Measurements from ENCODE around the gene RND3.

Gene RND3

GRCh38 chr2:150449856-150450255, 37.6 kb downstream of the RND3 start:
- in situ Hi-C loops (cut with HindIII; ENCODE audit: low sequenced_read_pairs), result no loop called here
- TF ChIP-seq, protein P1, sequence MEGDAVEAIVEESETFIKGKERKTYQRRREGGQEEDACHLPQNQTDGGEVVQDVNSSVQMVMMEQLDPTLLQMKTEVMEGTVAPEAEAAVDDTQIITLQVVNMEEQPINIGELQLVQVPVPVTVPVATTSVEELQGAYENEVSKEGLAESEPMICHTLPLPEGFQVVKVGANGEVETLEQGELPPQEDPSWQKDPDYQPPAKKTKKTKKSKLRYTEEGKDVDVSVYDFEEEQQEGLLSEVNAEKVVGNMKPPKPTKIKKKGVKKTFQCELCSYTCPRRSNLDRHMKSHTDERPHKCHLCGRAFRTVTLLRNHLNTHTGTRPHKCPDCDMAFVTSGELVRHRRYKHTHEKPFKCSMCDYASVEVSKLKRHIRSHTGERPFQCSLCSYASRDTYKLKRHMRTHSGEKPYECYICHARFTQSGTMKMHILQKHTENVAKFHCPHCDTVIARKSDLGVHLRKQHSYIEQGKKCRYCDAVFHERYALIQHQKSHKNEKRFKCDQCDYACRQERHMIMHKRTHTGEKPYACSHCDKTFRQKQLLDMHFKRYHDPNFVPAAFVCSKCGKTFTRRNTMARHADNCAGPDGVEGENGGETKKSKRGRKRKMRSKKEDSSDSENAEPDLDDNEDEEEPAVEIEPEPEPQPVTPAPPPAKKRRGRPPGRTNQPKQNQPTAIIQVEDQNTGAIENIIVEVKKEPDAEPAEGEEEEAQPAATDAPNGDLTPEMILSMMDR (IDR thresholded peaks at IDR 0.05; ENCODE audit: low read depth, low read length, missing control alignments), result no peak
- H3K4me3 ChIP-seq (ENCODE audit: low read depth, low read length), result no peak overlapping the region
- DNase-seq (ENCODE audit: low read depth), result no peak

DNA sequence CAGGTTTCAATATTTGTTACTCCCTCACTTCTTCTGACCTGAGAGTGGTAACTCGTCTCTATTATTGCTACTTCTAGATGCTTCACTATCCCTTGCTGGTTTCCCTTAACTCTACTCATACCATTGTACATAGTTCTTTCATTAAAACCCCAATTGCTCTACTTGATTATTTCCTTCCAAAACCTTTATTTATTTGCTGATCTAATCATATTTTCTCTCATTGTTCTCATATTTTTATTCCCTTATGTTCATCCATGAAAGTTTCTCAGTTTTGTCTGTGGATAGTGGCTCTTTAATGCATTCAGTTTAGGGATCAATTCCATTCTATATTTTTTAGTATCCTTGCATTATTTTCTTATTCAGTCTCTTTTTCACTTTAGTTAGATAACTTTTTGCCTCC, 42.1 kb downstream of the RND3 start:
- in situ Hi-C loops (cut with HindIII; ENCODE audit: low sequenced_read_pairs), result no loop called here
- TF ChIP-seq, protein P1 (IDR thresholded peaks at IDR 0.05; ENCODE audit: low read depth, low read length, missing control alignments), result no peak
- no peak for DNase-seq (ENCODE audit: low read depth)
- no peak overlapping the region for H3K4me3 ChIP-seq (ENCODE audit: low read depth, low read length)

DNA sequence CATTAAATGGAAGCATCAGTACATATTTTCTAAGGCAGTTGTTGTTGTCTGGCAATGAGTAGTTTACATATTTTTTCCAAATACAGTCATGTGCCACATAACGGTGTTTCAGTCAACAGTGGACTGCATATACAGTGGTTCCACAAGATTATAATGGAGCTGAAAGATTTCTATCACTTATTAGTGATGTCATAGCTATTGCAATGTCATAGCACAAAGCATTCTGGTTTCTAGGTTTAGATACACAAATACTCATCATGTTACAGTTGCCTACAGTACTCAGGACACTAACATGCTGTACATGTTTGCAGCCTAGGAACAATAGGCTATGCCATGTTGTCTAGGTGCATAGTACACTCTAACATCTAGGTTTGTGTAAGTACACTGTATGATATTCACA, 45.0 kb downstream of the RND3 start:
- in situ Hi-C loops (cut with HindIII; ENCODE audit: low sequenced_read_pairs), result no loop called here
- DNase-seq (ENCODE audit: low read depth), result no peak
- TF ChIP-seq, protein P1 (IDR thresholded peaks at IDR 0.05; ENCODE audit: low read depth, low read length, missing control alignments), result no peak
- no peak overlapping the region for H3K4me3 ChIP-seq (ENCODE audit: low read depth, low read length)

DNA sequence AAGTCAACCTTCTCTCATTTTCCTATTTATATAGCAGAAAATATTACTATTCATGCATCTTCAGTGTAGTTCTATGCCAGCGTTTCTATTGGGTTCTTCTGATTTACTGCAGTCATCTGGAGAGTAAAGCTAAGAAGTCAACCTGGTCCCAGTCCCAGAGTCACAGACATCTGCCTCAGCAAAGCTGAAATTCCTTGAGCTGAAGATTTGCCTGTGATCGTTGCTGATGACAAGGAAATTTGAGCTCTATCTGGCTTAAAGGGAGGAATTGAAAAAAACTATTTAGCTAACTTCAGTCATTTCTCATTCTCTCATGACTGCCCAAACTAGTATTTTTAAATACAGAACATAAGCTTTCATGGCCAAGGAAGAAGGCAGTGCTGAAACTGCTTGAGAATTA, 45.7 kb downstream of the RND3 start:
- no peak overlapping the region for H3K4me3 ChIP-seq (ENCODE audit: low read depth, low read length)
- in situ Hi-C loops (cut with HindIII; ENCODE audit: low sequenced_read_pairs), result no loop called here
- TF ChIP-seq, protein P1 (IDR thresholded peaks at IDR 0.05; ENCODE audit: low read depth, low read length, missing control alignments), result no peak
- DNase-seq (ENCODE audit: low read depth), result no peak

- TF ChIP-seq, protein P1 (IDR thresholded peaks at IDR 0.05; ENCODE audit: low read depth, low read length, missing control alignments), result no peak
- in situ Hi-C loops (cut with HindIII; ENCODE audit: low sequenced_read_pairs), result no loop called here
- no peak for DNase-seq (ENCODE audit: low read depth)
- H3K4me3 ChIP-seq (ENCODE audit: low read depth, low read length), result no peak overlapping the region
These were observed 46.2 kb downstream of the RND3 start for GRCh38 chr2:150441226-150441625.

DNA sequence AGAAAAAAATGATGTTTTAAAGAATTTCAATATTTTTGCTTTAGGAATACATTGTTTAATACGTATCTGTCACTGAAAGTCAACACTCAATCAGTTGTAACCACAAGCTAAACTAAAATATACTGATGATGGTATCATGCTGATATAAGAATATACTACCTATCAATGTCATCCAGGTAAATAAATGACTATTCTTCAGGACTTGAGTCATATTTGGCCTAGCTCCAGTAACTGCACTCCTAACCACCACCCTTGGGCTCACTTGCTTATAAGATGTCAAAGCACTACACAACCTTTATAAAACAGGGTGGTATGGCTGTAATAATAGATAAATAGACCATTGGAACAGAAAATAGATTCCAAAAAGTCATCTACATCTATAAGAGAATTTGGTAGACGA, 48.8 kb downstream of the RND3 start:
- TF ChIP-seq, protein P1 (IDR thresholded peaks at IDR 0.05; ENCODE audit: low read depth, low read length, missing control alignments), result no peak
- in situ Hi-C loops (cut with HindIII; ENCODE audit: low sequenced_read_pairs), result no loop called here
- DNase-seq (ENCODE audit: low read depth), result no peak
- H3K4me3 ChIP-seq (ENCODE audit: low read depth, low read length), result no peak overlapping the region

GRCh38 chr2:150438041-150438440, 49.4 kb downstream of the RND3 start:
- TF ChIP-seq, protein P1 (IDR thresholded peaks at IDR 0.05; ENCODE audit: low read depth, low read length, missing control alignments), result no peak
- no peak for DNase-seq (ENCODE audit: low read depth)
- in situ Hi-C loops (cut with HindIII; ENCODE audit: low sequenced_read_pairs), result no loop called here

More at GRCh38 chr2:150438041-150438440, 49.4 kb downstream of the RND3 start:
- H3K4me3 ChIP-seq (ENCODE audit: low read depth, low read length), result no peak overlapping the region

All from astrocyte of the cerebellum (primary cell).